Neuron (in vitro differentiated cells): ENCODE data around the gene WFIKKN2.
A peak's percentile ranks its signal among the peaks of the same experiment; 100 is the strongest.

Experiments
- H2AFZ ChIP-seq: one replicate; pipeline ENCODE4 v1.6.1; 2013; ENCODE audit warnings: low read depth, mild to moderate bottlenecking, inconsistent platforms, low read length, moderate library complexity
- H3K27me3 ChIP-seq: one replicate; pipeline ENCODE4 v1.6.1; 2013; ENCODE audit warnings: low read length; ENCODE audit not compliant: insufficient read depth
- H3K36me3 ChIP-seq: one replicate; pipeline ENCODE4 v1.6.1; 2013; ENCODE audit warnings: low read length; ENCODE audit not compliant: insufficient read depth
- H3K4me1 ChIP-seq: one replicate; pipeline ENCODE4 v1.6.1; 2013; ENCODE audit warnings: low read length; ENCODE audit not compliant: insufficient read depth
- H3K4me3 ChIP-seq: 2 replicates; pipeline ENCODE4 v1.5.1; 2013; ENCODE audit warnings: mild to moderate bottlenecking, low read length, moderate library complexity
- H3K9me3 ChIP-seq: one replicate; pipeline ENCODE4 v1.6.1; 2013; ENCODE audit warnings: low read length

Gene WFIKKN2

GRCh38 chr17:50835301-50836234, at the start of gene WFIKKN2:
Gene WFIKKN2, plus strand, starts transcription at chr17:50835586. Its CDS starts 352 bp downstream, at chr17:50835938.
- H3K27me3 ChIP-seq = peaks cover 25% of the 10 kb centered on the region
- H3K9me3 ChIP-seq = no peaks in the 10 kb centered on the region
- no peaks in the 10 kb centered on the region for H3K36me3 ChIP-seq
- peak within 1 kb of the TSS; percentile 84 for H2AFZ ChIP-seq
- H3K4me1 ChIP-seq = peaks cover 29% of the 10 kb centered on the region
- H3K4me3 ChIP-seq = peak within 1 kb of the TSS; percentile 36

DNA sequence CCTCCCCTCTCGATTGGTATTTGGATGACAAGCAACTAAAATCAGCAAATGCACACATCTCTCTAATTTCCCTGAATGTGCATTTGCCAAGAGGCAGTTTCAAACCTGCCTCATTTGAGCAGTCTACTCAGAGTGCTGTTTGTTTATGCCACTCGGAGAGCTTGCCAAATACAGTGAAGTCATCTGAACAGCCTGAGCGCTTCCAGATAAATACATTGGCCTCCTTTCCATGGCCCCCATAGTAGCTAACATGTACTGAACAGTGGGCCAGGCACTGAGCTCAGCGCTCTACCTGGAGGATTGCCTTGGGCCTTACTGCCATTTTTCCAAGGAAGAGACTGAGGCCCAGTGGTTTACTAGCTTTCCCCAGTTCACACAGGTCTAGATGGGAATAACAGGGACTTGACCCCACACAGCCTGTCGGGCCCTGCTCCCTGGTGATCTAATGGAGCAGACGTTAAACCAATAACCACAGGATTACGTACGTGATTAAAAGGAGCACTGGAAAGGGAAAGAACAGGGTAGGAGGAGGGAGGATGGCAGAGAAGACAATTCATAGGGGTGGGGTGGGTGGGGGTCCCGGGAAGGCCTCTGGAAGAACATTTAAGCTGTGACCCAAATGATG, 49.3 kb upstream of the WFIKKN2 start:
- H3K27me3 ChIP-seq = no peaks in the 10 kb centered on the region
- H3K4me1 ChIP-seq = peaks cover 9% of the 10 kb centered on the region
- no peak overlapping the region for H3K4me3 ChIP-seq
- H2AFZ ChIP-seq = no peak overlapping the region
- H3K9me3 ChIP-seq = no peaks in the 10 kb centered on the region
- no peaks in the 10 kb centered on the region for H3K36me3 ChIP-seq

- Histone ChIP-seq H3K4me1 (peaks cover 9% of the 10 kb centered on the region), H3K36me3 (no peaks in the 10 kb centered on the region), H3K9me3 (no peaks in the 10 kb centered on the region), H2AFZ (no peak overlapping the region), H3K27me3 (no peaks in the 10 kb centered on the region), H3K4me3 (no peak overlapping the region)
Measured at GRCh38 chr17:50787106-50787505, 48.3 kb upstream of the WFIKKN2 start.

- no peaks in the 10 kb centered on the region for H3K9me3 ChIP-seq
- H3K4me1 ChIP-seq = peaks cover 9% of the 10 kb centered on the region
- no peak overlapping the region for H2AFZ ChIP-seq
- no peak overlapping the region for H3K4me3 ChIP-seq
- no peaks in the 10 kb centered on the region for H3K36me3 ChIP-seq
- no peaks in the 10 kb centered on the region for H3K27me3 ChIP-seq
Measured at GRCh38 chr17:50790618-50791017, 44.8 kb upstream of the WFIKKN2 start.

DNA sequence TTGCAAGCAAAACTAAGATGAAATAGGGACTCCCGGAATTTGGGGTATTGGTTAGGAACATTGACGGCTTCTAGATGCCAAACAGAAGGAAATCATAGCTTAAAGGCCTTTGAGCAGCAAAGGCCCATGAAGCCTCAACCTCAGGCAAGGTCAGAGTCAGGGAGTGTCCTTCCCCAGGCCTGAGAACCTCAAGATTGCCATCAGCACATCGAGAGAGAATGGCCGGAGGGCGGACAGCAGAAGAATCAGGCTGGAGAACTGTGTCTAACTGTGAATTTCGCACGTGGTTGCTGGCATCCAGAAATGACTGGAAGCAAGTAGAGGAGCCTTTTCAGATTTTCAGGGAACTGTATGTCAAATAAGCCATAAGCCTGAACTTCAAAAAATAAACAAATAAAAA, 43.3 kb upstream of the WFIKKN2 start:
- no peaks in the 10 kb centered on the region for H3K36me3 ChIP-seq
- no peaks in the 10 kb centered on the region for H3K27me3 ChIP-seq
- no peak overlapping the region for H3K4me3 ChIP-seq
- H3K4me1 ChIP-seq = peaks cover 9% of the 10 kb centered on the region
- no peaks in the 10 kb centered on the region for H3K9me3 ChIP-seq
- no peak overlapping the region for H2AFZ ChIP-seq

DNA sequence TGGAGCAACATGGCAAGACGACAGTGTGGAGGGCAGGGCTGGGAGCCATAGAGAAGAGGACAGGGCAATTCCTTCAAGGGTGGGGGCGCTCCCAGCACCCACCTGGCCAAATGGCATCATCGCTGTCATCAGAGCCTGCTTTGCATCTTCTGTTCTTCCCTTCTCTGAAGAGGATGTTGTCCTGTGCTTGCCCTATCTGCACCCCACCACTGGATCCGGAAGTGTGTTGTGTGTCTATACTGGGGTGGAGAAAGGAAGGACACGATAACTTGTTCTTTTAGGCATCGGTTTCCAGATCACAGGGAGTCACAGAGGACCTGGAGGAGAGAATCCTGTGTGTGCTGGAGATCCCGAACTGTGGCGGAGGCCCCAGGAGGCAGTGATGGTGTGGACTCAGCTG, 42.4 kb upstream of the WFIKKN2 start:
- H2AFZ ChIP-seq = no peak overlapping the region
- H3K27me3 ChIP-seq = no peaks in the 10 kb centered on the region
- no peak overlapping the region for H3K4me3 ChIP-seq
- no peaks in the 10 kb centered on the region for H3K36me3 ChIP-seq
- H3K9me3 ChIP-seq = no peaks in the 10 kb centered on the region
- H3K4me1 ChIP-seq = peaks cover 9% of the 10 kb centered on the region

- peaks cover 9% of the 10 kb centered on the region for H3K4me1 ChIP-seq
- no peak overlapping the region for H2AFZ ChIP-seq
- H3K9me3 ChIP-seq = no peaks in the 10 kb centered on the region
- no peak overlapping the region for H3K4me3 ChIP-seq
- no peaks in the 10 kb centered on the region for H3K27me3 ChIP-seq
- no peaks in the 10 kb centered on the region for H3K36me3 ChIP-seq
Measured at GRCh38 chr17:50794361-50794760, 41.0 kb upstream of the WFIKKN2 start.

DNA sequence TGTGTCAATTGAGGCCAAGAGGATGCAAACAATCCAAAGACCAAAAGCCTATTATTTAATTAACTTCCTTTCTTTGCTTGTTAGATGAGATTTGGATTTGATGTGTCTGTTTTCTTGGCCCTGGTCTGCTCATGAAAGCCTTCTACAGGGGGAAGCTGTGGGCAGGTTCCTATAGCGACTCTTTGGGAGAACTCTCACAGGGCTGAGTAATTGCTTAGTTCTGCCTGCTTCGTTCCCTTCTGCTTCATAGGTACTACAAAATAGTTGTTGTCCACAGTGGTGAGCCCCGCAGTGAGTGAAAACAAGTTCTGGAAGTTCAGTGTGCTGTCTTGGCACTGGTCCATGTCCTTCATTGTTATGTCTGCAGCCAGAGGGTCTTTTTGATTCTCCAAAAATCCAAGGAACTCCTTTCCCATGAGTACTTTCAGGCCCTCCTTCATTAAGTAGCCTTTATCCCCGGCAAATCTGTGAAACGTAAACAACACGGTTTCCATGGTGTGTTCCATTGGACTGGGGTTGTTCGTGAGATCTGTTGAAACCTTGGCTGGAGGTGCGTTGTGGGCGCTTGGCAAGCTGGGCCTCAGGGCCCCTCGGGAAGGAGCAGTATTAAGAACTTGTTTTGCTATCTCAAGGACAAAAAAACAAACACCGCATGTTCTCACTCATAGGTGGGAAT, 38.1 kb upstream of the WFIKKN2 start:
- Histone ChIP-seq H3K9me3 (no peaks in the 10 kb centered on the region), H3K4me1 (no peaks in the 10 kb centered on the region), H3K4me3 (no peak overlapping the region)

DNA sequence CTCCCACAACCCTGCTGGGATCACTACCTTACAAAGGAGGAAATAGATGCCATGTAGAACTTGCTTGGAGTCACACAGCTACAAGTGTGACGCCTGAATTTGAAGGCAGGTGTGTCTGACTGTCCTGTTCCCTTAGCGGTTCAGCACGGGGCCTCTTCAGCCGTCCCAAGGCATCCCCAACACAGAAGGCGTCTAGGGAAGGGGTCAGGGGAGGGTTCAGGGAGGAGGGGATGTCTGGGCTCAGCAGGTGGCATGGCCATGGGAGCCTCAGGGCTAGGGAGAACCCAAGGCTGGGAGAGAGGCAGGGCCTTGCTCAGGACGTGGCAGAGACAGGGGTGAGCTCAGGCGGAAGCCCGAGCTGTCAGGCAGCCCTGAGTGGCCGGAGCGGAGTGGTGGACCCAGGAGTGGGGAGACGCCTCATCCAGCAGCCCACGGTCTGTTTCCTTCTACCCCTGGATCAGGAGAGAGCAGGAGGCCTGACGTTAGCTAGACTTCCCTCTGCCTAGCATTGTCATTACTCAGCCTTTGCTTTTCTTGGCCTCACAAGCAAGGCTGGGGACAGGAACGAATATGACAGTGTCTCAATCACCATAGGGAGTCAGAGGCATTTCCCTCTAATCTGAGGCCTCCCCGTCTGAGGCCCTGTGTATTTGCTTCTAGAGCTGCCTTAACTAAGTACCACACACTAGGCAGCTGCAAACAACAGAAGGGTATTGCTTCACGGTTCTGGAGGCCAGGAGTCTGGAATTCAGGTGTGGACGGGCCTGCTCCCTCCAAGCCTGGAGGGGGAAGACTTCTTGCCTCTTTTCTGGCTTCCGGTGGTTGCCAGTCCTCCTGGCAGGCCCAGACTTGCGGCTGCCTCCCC, 36.7 kb upstream of the WFIKKN2 start:
- Histone ChIP-seq H3K9me3 (no peaks in the 10 kb centered on the region), H3K4me1 (no peaks in the 10 kb centered on the region), H3K4me3 (no peak overlapping the region), H2AFZ (no peak overlapping the region), H3K36me3 (no peaks in the 10 kb centered on the region), H3K27me3 (no peaks in the 10 kb centered on the region)

More for the DNA sequence above, 38.1 kb upstream of the WFIKKN2 start:
- no peaks in the 10 kb centered on the region for H3K36me3 ChIP-seq
- H3K27me3 ChIP-seq = no peaks in the 10 kb centered on the region
- no peak overlapping the region for H2AFZ ChIP-seq

- Histone ChIP-seq H3K9me3 (no peaks in the 10 kb centered on the region), H3K27me3 (no peaks in the 10 kb centered on the region), H2AFZ (no peak overlapping the region), H3K4me1 (no peaks in the 10 kb centered on the region), H3K36me3 (no peaks in the 10 kb centered on the region), H3K4me3 (no peak overlapping the region)
Measured at GRCh38 chr17:50799582-50799981, 35.8 kb upstream of the WFIKKN2 start.

GRCh38 chr17:50800196-50800700, 35.1 kb upstream of the WFIKKN2 start:
- Histone ChIP-seq H3K9me3 (no peaks in the 10 kb centered on the region), H2AFZ (no peak overlapping the region), H3K4me1 (no peaks in the 10 kb centered on the region), H3K36me3 (no peaks in the 10 kb centered on the region), H3K27me3 (no peaks in the 10 kb centered on the region), H3K4me3 (no peak overlapping the region)
